GM21526 (cell line): ENCODE results near the gene KRTAP21-3.
"Not testable (repeated sequence)": the region's sequence is repeated elsewhere in the genome, so short reads cannot be mapped to it uniquely, and the experiment has no call there.

Source experiments
- ATAC-seq: cut with Tn5 transposase; IDR thresholded peaks from one replicate; pipeline ENCODE4 v1.9.1; 2021; ENCODE audit warnings: moderate library complexity; ENCODE audit not compliant: unreplicated experiment, low FRiP score

KRTAP21-3 gene, protein sequence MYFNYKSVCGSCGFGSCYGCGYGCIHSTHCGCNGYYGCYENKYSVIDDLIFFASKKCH

GRCh38 chr21:30718239-30718909, at the start of gene KRTAP21-3:
KRTAP21-3 (minus strand) TSS chr21:30718777; CDS start chr21:30718759, 18 bp downstream.
- ATAC-seq: no peak

DNA sequence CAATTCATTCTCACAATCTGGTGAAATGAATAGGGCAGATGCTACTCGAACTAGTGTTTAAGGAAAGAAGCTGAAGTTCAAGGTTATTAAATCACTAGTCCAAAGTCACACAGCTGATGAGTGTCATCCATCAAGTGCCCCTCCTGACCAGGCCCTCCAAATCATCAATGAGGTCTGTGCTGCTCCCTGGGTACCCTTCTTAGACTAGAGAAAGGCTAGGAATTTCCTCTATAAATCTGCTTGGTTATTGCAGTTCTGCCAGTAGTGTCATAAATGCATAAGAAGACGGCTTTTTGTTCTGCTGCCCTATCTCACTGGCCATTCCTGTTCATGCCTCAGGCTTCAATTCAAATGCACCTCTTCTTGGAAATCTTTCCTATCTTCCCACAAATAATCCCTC, 42.2 kb upstream of the KRTAP21-3 start:
- no peak for ATAC-seq

GRCh38 chr21:30758306-30758705, 39.7 kb upstream of the KRTAP21-3 start:
- ATAC-seq: no peak

DNA sequence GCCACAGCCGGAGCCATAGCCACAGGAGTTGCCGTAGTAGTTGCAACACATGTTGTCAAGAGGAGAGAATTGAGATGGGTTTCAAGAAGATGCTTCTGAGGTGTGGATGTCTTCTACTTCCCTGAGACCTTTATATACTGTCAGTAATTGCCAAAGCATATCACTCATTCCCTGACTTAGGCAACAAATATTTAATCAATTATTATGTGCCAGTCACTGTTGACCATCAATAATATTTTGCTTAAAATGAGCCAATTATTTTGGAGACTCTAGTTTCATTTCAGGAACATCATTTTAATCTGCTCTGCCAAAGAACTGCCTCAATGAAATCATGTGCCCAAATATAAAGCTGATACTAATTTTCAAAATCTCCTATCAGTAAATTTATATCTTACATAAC, 36.8 kb upstream of the KRTAP21-3 start, which contains the start of gene KRTAP21-1:
TSS of gene KRTAP21-1 (minus strand) at position 101 of the 400 bp plus-strand sequence. CDS start at position 51, 50 bp downstream.
- not testable (repeated sequence) for ATAC-seq

GRCh38 chr21:30747159-30747558, 28.6 kb upstream of the KRTAP21-3 start, which contains the start of gene KRTAP21-2:
KRTAP21-2 (minus strand) TSS chr21:30747259; CDS start chr21:30747202, 57 bp downstream.
- no peak for ATAC-seq

DNA sequence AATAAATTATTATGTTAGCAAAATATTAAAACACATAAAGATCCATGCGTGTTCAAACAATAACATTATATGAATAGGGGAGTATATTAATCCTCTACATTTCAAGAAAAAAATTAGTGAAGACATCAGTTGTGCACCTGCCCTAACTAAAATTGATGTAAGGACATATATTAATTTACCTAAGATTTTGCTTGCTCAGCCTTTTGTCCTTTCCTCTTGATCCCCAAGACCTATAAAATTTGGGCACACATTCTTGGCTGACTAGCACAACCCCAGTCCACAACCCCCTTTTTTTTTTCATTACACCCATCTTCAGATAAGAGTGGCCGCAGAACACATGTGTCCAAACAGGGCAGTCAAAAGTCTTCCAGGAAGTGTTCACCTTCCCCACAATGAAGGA, 21.9 kb upstream of the KRTAP21-3 start:
- ATAC-seq: no peak

- no peak for ATAC-seq
Observed at GRCh38 chr21:30733026-30733425, 14.4 kb upstream of the KRTAP21-3 start.

- ATAC-seq: no peak
Observed at GRCh38 chr21:30726726-30727125, 8.1 kb upstream of the KRTAP21-3 start.

DNA sequence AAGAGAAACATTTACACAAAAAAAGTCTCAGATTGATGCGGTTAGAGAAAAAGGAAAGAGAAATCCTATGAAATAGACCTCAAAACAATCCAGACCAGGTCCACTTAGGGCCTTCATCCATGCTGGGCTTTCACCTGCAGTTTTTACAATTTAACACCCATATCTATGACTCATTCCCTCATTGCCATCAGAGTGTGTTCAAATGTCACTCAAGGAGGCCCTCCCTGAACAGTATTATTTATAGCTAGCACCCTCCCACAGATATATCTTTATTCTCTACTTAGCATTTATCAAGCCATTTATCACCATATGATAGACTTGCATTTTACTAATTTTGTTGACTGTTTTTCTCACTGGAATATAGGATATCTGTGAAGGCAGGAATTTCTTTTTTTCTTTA, 824 bp upstream of the KRTAP21-3 start:
- no peak for ATAC-seq

GRCh38 chr21:30717105-30717504, 1.5 kb downstream of the KRTAP21-3 start:
- no peak for ATAC-seq

- ATAC-seq: no peak
Observed at GRCh38 chr21:30714946-30715345, 3.6 kb downstream of the KRTAP21-3 start.

- no peak for ATAC-seq
Observed at GRCh38 chr21:30714456-30714855, 4.1 kb downstream of the KRTAP21-3 start.

GRCh38 chr21:30713766-30714165, 4.8 kb downstream of the KRTAP21-3 start:
- ATAC-seq: no peak

- ATAC-seq: no peak
Observed at GRCh38 chr21:30710499-30710898, 8.1 kb downstream of the KRTAP21-3 start.

GRCh38 chr21:30707409-30707808, 11.2 kb downstream of the KRTAP21-3 start:
- no peak for ATAC-seq

DNA sequence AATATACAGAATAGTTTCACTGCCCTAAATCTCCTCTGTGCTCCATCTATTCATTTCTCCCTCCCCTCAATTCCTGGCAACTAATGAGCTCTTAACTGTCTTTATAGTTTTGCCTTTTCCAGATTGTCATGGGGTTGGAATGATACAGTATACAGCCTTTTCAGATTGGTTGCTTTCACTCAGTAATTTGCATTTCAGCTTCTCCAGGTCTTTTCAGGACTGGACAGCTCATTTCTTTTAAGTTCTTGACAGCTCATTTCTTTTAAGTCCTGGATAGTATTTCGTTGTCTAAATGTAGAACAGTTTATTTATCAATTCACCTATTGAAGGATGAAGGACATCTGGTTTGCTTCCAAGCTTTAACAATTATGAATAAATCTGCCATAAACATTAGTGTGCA, 22.6 kb downstream of the KRTAP21-3 start:
- no peak for ATAC-seq

GRCh38 chr21:30689822-30690221, 28.8 kb downstream of the KRTAP21-3 start:
- no peak for ATAC-seq

GRCh38 chr21:30684506-30684905, 34.1 kb downstream of the KRTAP21-3 start:
- no peak for ATAC-seq

DNA sequence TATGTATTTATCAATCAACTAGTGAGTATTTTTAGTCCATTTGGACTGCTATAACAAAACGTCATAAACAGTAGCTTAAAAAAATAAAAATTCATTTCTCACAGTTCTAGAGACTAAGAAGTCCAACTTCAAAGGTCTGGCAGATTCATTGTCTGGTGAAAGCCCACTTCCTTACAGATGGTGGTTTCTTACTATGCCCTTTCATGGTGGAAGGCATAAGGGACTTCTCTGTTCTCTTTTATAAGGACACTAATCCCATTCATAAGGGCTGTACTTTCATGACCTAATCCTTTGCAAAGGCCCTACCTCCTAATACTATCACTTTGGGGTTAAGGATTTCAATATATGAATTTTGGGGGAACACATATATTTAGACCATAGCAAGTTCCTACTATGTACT, 38.0 kb downstream of the KRTAP21-3 start:
- no peak for ATAC-seq

DNA sequence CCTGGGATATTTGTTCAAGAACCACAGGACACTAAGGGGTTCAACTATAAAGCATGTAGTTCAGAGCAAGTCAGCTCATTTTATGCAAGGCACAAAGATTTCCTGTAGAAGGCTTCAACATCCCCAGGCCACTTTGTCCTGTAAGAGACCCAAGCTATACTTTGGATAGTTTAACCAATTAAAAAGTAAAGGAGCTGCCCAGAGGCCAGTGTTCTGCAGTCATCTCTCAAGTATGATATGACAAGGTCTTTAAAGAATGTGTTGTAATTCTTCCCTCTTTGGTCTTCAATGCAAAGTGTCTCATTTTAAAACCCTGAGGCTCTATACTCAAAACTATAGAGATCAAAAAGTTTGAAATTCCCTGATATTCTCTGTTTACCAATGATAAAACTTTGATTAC, 41.8 kb downstream of the KRTAP21-3 start:
- no peak for ATAC-seq

- ATAC-seq: no peak
Observed at GRCh38 chr21:30674312-30674711, 44.3 kb downstream of the KRTAP21-3 start.

GRCh38 chr21:30672985-30673650, 45.5 kb downstream of the KRTAP21-3 start:
- no peak for ATAC-seq
